Measurements from ENCODE around the gene DNM1L. TPM values are rescaled to one million over a fixed set of nuclear protein-coding genes. Genes with fewer than 3 reads are reported as not detected.

The DNM1L gene
- total RNA-seq = 76.0 and 103 TPM in 2 replicates

- peak; percentile 13 for TF ChIP-seq CTCF (IDR thresholded peaks at IDR 0.05; ENCODE audit: insufficient read depth, low read depth, low read length)
- peak; percentile 97 for DNase-seq (ENCODE audit: low read depth)
- H3K4me3 ChIP-seq (ENCODE audit: low read depth, low read length) = peak within 1 kb of the TSS; percentile 86
Observed at GRCh38 chr12:32679091-32679919, at the start of gene DNM1L. Gene DNM1L, plus strand, starts transcription at chr12:32679301. Its CDS starts 63 bp downstream, at chr12:32679364.

GRCh38 chr12:32641287-32641901, 37.7 kb upstream of the DNM1L start:
- no peak overlapping the region for H3K4me3 ChIP-seq (ENCODE audit: low read depth, low read length)
- TF ChIP-seq CTCF (IDR thresholded peaks at IDR 0.05; ENCODE audit: insufficient read depth, low read depth, low read length) = no peak
- DNase-seq (ENCODE audit: low read depth) = no peak

- no peak for TF ChIP-seq CTCF (IDR thresholded peaks at IDR 0.05; ENCODE audit: insufficient read depth, low read depth, low read length)
- H3K4me3 ChIP-seq (ENCODE audit: low read depth, low read length) = no peak overlapping the region
- peak; percentile 70 for DNase-seq (ENCODE audit: low read depth)
Observed at GRCh38 chr12:32644431-32644830, 34.7 kb upstream of the DNM1L start.

GRCh38 chr12:32647275-32647674, 31.8 kb upstream of the DNM1L start:
- TF ChIP-seq CTCF (IDR thresholded peaks at IDR 0.05; ENCODE audit: insufficient read depth, low read depth, low read length) = no peak
- DNase-seq (ENCODE audit: low read depth) = peak; percentile 20
- no peak overlapping the region for H3K4me3 ChIP-seq (ENCODE audit: low read depth, low read length)

GRCh38 chr12:32650508-32650907, 28.6 kb upstream of the DNM1L start:
- H3K4me3 ChIP-seq (ENCODE audit: low read depth, low read length) = no peak overlapping the region
- no peak for DNase-seq (ENCODE audit: low read depth)
- TF ChIP-seq CTCF (IDR thresholded peaks at IDR 0.05; ENCODE audit: insufficient read depth, low read depth, low read length) = no peak

- TF ChIP-seq CTCF (IDR thresholded peaks at IDR 0.05; ENCODE audit: insufficient read depth, low read depth, low read length) = no peak
- no peak for DNase-seq (ENCODE audit: low read depth)
- H3K4me3 ChIP-seq (ENCODE audit: low read depth, low read length) = no peak overlapping the region
Observed at GRCh38 chr12:32651151-32651955, 27.7 kb upstream of the DNM1L start.
